Activated CD8-positive, alpha-beta T cell treated with anti-CD3 and anti-CD28 coated beads for 36 hours (primary cell): ENCODE data around the gene HSPA1B. TPM values are rescaled to one million over a fixed set of nuclear protein-coding genes. Genes with fewer than 3 reads are reported as not detected.
"Not testable (repeated sequence)": the region's sequence is repeated elsewhere in the genome, so short reads cannot be mapped to it uniquely, and the experiment has no call there.

ENCODE experiments used
- ATAC-seq: fragments of 200-7000 bp; cut with Tn5 transposase; one replicate; pipeline ENCODE4 v1.10.0; 2021; ENCODE audit warnings: mild to moderate bottlenecking, moderate library complexity
- CTCF ChIA-PET: fragments of 350-600 bp; sonication (Branson Sonifier 250); formaldehyde crosslinking; loops from one replicate; lab custom pipeline; 2021; ENCODE audit warnings: antibody characterized with exemption; lab: Charles Lee
- POLR2A ChIA-PET: fragments of 350-600 bp; sonication (Branson Sonifier 250); formaldehyde crosslinking; loops from one replicate; lab custom pipeline; 2021; ENCODE audit warnings: antibody characterized with exemption; lab: Charles Lee
- DNase-seq: peaks from one replicate; pipeline ENCODE4 v3.0.0-alpha.2; 2020
- H3K27ac Mint-ChIP-seq: one replicate; pipeline ENCODE4 v1.8.0; 2021; ENCODE audit warnings: mild to moderate bottlenecking, mixed read lengths
- H3K27me3 Mint-ChIP-seq: one replicate; pipeline ENCODE4 v1.8.0; 2021; ENCODE audit warnings: mixed read lengths
- H3K36me3 Mint-ChIP-seq: one replicate; pipeline ENCODE4 v1.8.0; 2021; ENCODE audit warnings: low read depth, mixed read lengths
- H3K4me1 Mint-ChIP-seq: one replicate; pipeline ENCODE4 v1.8.0; 2021; ENCODE audit warnings: low read depth, mixed read lengths
- H3K4me3 Mint-ChIP-seq: one replicate; pipeline ENCODE4 v1.8.0; 2021; ENCODE audit warnings: mild to moderate bottlenecking, moderate library complexity, mixed read lengths
- H3K9me3 Mint-ChIP-seq: one replicate; pipeline ENCODE4 v1.8.0; 2021; ENCODE audit warnings: mixed read lengths
- intact Hi-C: fragments of 100-400 bp; cut with micrococcal nuclease; formaldehyde crosslinking; loops from one replicate; pipeline ENCODE4 v1.10.0; 2022
- total RNA-seq, 2 experiments: library from RNA; stranded (reverse); gene quantifications; one replicate each; pipeline ENCODE4 v1.2.3, GENCODE V29; 2021
- TF ChIP-seq, protein P1 (sequence below): fragments of 200-600 bp; IDR thresholded peaks from one replicate; pipeline ENCODE4 v1.8.0; 2022; ENCODE audit warnings: antibody characterized with exemption, mild to moderate bottlenecking

Gene HSPA1B
- total RNA-seq, 2 experiments from 2014 or later: 50.4 to 50.8 TPM

DNA sequence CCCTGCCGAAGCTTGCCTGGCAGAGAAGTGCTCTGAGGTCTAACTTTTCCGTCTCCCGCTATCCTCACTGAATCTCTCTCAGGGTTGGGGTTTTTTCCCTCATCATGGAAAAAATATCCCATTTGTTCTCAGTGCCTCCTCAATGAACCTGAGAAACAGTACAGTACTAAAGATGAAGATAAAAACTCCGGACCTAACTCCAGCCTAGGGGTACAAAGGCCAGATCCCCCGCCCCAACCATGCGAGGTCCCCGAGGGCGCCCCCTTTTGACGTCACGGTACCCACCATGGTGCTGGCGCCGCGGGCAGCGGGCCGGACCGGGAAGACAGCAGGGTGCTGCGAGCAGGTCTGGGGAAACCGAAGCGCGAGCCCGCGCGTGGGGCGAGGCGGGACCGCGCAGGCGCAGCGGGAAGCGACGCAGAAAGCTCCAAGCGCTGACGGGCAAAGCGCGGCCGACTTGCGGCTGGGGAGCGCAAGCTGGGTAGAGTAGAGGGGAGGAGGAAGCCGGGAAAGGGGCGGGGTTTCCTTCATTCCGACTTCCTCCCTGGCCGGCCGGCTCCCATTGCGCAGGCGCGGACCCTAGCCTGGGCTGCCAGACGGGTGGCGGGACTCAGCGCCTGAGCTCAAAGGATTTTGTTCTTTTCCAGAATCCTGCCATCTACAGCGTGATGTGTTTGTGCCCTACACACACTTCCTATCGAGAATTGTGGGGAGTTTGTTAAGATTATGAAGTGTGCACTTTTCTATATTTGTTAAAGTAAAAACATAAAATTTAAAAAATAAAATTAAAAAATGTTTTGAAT is 20.9 kb upstream of the HSPA1B start, which contains the start of gene LSM2:
TSS of gene LSM2 (minus strand) at position 497 of the 803 bp plus-strand sequence. CDS start at position 288, 209 bp downstream.
- ChIA-PET CTCF (interaction anchor here (0.7 to 3.1 kb wide), 18 partner anchors 9 to 125 kb away, joined by 3 to 28 read pairs (median 4); partner anchors contain the start of genes ABHD16A, DDAH2, HSPA1A and HSPA1L), POLR2A (interaction anchor here (0.6 to 2.1 kb wide), 20 partner anchors 9 to 1165 kb away, joined by 3 to 16 read pairs (median 3); partner anchors contain the start of genes DDX39B, HSPA1A, HSPA1B and HSPA1L)
- Mint-ChIP-seq H3K4me3 (peak within 1 kb of the TSS; percentile 98), H3K27me3 (no peaks in the 10 kb centered on the region), H3K9me3 (no peaks in the 10 kb centered on the region), H3K27ac (peak within 1 kb of the TSS; percentile 97), H3K4me1 (peaks cover 19% of the 10 kb centered on the region), H3K36me3 (peaks cover 15% of the 10 kb centered on the region)
- TF ChIP-seq, protein P1, sequence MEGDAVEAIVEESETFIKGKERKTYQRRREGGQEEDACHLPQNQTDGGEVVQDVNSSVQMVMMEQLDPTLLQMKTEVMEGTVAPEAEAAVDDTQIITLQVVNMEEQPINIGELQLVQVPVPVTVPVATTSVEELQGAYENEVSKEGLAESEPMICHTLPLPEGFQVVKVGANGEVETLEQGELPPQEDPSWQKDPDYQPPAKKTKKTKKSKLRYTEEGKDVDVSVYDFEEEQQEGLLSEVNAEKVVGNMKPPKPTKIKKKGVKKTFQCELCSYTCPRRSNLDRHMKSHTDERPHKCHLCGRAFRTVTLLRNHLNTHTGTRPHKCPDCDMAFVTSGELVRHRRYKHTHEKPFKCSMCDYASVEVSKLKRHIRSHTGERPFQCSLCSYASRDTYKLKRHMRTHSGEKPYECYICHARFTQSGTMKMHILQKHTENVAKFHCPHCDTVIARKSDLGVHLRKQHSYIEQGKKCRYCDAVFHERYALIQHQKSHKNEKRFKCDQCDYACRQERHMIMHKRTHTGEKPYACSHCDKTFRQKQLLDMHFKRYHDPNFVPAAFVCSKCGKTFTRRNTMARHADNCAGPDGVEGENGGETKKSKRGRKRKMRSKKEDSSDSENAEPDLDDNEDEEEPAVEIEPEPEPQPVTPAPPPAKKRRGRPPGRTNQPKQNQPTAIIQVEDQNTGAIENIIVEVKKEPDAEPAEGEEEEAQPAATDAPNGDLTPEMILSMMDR: no peak
- intact Hi-C loops: no loop called here
- ATAC-seq (peak; percentile 98), DNase-seq (peak; percentile 98)

DNA sequence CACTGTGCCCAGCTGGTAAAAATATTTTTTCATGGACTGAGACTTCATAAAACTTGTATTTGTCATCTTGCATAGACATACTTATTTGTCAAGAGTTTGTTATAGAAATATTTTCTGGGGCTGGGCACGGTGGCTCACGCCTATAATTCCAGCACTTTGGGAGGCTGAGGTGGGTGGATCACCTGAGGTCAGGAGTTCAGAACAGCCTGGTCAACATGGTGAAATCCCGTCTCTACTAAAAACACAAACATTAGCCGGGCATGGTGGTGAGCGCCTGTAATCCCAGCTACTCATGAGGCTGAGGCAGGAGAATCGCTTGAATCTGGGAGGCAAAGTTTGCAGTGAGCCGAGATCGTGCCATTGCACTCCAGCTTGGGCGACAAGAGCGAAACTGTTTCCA is 18.9 kb upstream of the HSPA1B start:
- H3K36me3 Mint-ChIP-seq, H3K4me3 Mint-ChIP-seq, ATAC-seq, DNase-seq, intact Hi-C loops, H3K9me3 Mint-ChIP-seq, H3K27me3 Mint-ChIP-seq: not testable (repeated sequence)
- ChIA-PET CTCF (interaction anchor here (0.9 to 2.6 kb wide), 4 partner anchors 12 to 79 kb away, joined by 3 to 11 read pairs (median 4); no protein-coding TSS in a partner anchor), POLR2A (interaction anchor here (0.6 to 0.9 kb wide), 3 partner anchors 13 to 909 kb away, joined by 3 to 4 read pairs (median 3); no protein-coding TSS in a partner anchor)
- Mint-ChIP-seq H3K4me1 (peaks cover 28% of the 10 kb centered on the region), H3K27ac (peak overlapping the region; percentile 20)

DNA sequence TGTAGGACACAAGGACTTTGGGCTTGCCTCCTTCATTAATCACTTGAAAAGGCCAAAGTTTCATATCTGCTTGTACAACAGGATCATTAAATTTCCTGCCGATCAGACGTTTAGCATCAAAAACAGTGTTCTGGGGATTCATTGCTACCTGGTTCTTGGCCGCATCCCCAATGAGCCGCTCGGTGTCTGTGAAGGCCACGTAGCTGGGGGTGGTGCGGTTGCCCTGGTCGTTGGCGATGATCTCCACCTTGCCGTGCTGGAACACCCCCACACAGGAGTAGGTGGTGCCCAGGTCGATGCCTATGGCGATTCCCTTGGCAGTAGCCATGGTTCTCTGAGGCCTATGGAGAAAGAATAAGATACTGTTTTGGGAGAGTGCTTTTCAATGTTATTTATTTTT is 15.9 kb upstream of the HSPA1B start:
- ATAC-seq: no peak
- Mint-ChIP-seq H3K27ac (no peak overlapping the region), H3K27me3 (no peaks in the 10 kb centered on the region), H3K36me3 (no peaks in the 10 kb centered on the region), H3K4me3 (no peak overlapping the region), H3K4me1 (peaks cover 24% of the 10 kb centered on the region), H3K9me3 (no peaks in the 10 kb centered on the region)
- intact Hi-C loops: no loop called here
- ChIA-PET POLR2A (interaction anchor here (0.5 to 1.7 kb wide), 8 partner anchors 10 to 159 kb away, joined by 3 to 5 read pairs (median 3); partner anchors contain the start of gene BAG6), CTCF (interaction anchor here (0.7 to 2.1 kb wide), 5 partner anchors 16 to 82 kb away, joined by 3 to 9 read pairs (median 6); partner anchors contain the start of gene VARS1)
- DNase-seq: no peak
- TF ChIP-seq, protein P1: no peak

DNA sequence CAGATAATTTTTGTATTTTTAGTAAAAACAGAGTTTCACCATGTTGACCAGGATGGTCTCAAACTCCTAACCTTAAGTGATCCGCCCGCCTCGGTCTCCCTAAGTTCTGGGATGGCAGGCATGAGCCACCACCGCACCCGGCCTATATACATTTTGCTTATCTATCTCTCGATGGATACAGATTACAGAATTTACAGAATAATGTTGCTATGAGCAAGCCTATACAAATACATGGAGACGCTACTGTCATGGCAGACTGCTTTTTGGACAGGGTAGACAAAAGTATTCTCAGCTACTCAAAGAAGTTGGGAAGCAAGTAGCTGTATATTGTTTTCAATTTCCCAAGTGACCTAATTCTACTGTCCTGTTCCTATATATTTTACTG is 14.1 kb upstream of the HSPA1B start:
- Mint-ChIP-seq H3K4me3 (peak overlapping the region; percentile 85), H3K27ac (peak overlapping the region; percentile 90), H3K27me3 (no peaks in the 10 kb centered on the region), H3K4me1 (peaks cover 32% of the 10 kb centered on the region), H3K9me3 (no peaks in the 10 kb centered on the region), H3K36me3 (peaks cover 3% of the 10 kb centered on the region)
- POLR2A ChIA-PET: interaction anchor here (0.6 to 1.2 kb wide), 2 partner anchors 25 to 148 kb away, joined by 3 to 5 read pairs; partner anchors contain the start of genes CSNK2B and GPANK1
- CTCF ChIA-PET: interaction anchor here (0.7 to 3.7 kb wide), 7 partner anchors 17 to 139 kb away, joined by 3 to 16 read pairs (median 6); partner anchors contain the start of genes MSH5 and VARS1
- TF ChIP-seq, protein P1: no peak
- no peak for DNase-seq
- no peak for ATAC-seq
- intact Hi-C loops: no loop called here

DNA sequence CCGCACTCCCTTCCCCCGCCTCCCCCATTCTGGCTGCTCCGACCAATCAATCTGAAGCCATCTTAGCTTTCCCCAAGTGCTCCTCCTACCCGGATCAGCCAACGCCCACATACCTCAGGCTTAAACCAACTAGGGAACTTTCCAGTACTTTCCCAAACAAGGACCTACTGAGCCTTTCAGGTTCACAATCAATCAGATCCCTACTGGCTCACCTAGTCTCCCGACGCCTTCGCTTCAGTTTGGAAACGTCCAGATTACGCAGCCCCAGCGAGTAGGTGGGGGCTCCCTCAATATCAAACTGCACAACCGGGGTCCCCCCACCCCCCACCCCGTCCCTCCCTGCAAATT is 12.9 kb upstream of the HSPA1B start:
- Mint-ChIP-seq H3K27ac (peak overlapping the region; percentile 92), H3K36me3 (peaks cover 6% of the 10 kb centered on the region), H3K4me1 (peaks cover 37% of the 10 kb centered on the region), H3K9me3 (no peaks in the 10 kb centered on the region), H3K27me3 (no peaks in the 10 kb centered on the region), H3K4me3 (peak overlapping the region; percentile 85)
- ATAC-seq (peak; percentile 53), DNase-seq (peak; percentile 76)
- intact Hi-C loops: no loop called here
- ChIA-PET CTCF (interaction anchor here (0.9 to 3.7 kb wide), 6 partner anchors 8 to 76 kb away, joined by 3 to 16 read pairs (median 4); partner anchors contain the start of genes LSM2, MSH5 and VARS1), POLR2A (interaction anchor here (0.9 to 1.6 kb wide), 3 partner anchors 8 to 17 kb away, joined by 3 to 6 read pairs (median 4); partner anchors contain the start of gene LSM2)
- TF ChIP-seq, protein P1: no peak
